SK-N-SH (cell line): ENCODE measurements around the gene TUNAR. TPM values are rescaled to one million over a fixed set of nuclear protein-coding genes. Genes with fewer than 3 reads are reported as not detected.

Experiments
- CTCF ChIA-PET: fragments of 300-600, 350-600 bp; formaldehyde crosslinking; extraction: SDS; loops from one replicate; lab custom pipeline; 2021; lab: Yijun Ruan, JAX
- POLR2A ChIA-PET: fragments of 350-600 bp; sonication (Branson Sonifier 250); formaldehyde crosslinking; extraction: SDS; loops from one replicate; lab custom pipeline; 2020; ENCODE audit warnings: antibody characterized with exemption, inconsistent platforms; lab: Yijun Ruan, JAX
- DNase-seq: peaks from one replicate; pipeline ENCODE4 v3.0.0; 2012
- H2AFZ ChIP-seq: fragments of 200-600 bp; sonication (generic); 2 replicates; pipeline ENCODE4 v1.8.1; 2016; ENCODE audit warnings: antibody characterized with exemption, mild to moderate bottlenecking, low read depth
- H3F3A ChIP-seq: fragments of 200-600 bp; sonication (generic); replicated peaks from 2 replicates; pipeline ENCODE3; 2016; ENCODE audit warnings: antibody characterized with exemption, mild to moderate bottlenecking; ENCODE audit not compliant: insufficient read depth
- H3K27ac ChIP-seq, 2 experiments: fragments of 200-500 bp in 1 of 2; fragments of 200-600 bp in 1 of 2; sonication (Bioruptor generic) in 1 of 2; sonication (generic), shearing (Covaris generic) in 1 of 2; 2 replicates each; pipeline versions ENCODE4 v1.5.1 to v1.6.1; 2014 to 2016; ENCODE audit warnings: low read depth in 2 of 2, inconsistent platforms in 1 of 2, low read length in 1 of 2, mild to moderate bottlenecking in 1 of 2, mixed read lengths in 1 of 2
- H3K27me3 ChIP-seq: fragments of 200-600 bp; sonication (generic), shearing (Covaris generic); 2 replicates; pipeline ENCODE4 v1.6.1; 2016; ENCODE audit warnings: mixed run types; ENCODE audit not compliant: insufficient read depth
- H3K36me3 ChIP-seq, 2 experiments: fragments of 200-500 bp in 1 of 2; fragments of 200-600 bp in 1 of 2; sonication (Bioruptor generic) in 1 of 2; sonication (generic) in 1 of 2; replicated peaks in 1 of 2; 2 replicates each; pipeline versions ENCODE3 to v1.5.1; 2014 to 2016; ENCODE audit warnings: low read length in 1 of 2, mild to moderate bottlenecking in 1 of 2; ENCODE audit not compliant: insufficient read depth in 2 of 2, control insufficient read depth in 1 of 2
- H3K4me1 ChIP-seq, 2 experiments: fragments of 200-500 bp in 1 of 2; fragments of 200-600 bp in 1 of 2; sonication (Bioruptor generic) in 1 of 2; sonication (generic), shearing (Covaris generic) in 1 of 2; 2 replicates each; pipeline versions ENCODE4 v1.5.1 to v1.6.1; 2014 to 2016; ENCODE audit warnings: low read depth in 1 of 2, low read length in 1 of 2, mixed run types in 1 of 2; ENCODE audit not compliant: insufficient read depth in 2 of 2, control insufficient read depth in 1 of 2
- H3K4me2 ChIP-seq: fragments of 200-600 bp; sonication (generic), shearing (Covaris generic); 2 replicates; pipeline ENCODE4 v1.6.1; 2017; ENCODE audit warnings: mixed run types
- H3K4me3 ChIP-seq, 2 experiments: fragments of 200-500 bp in 1 of 2; fragments of 200-600 bp in 1 of 2; sonication (Bioruptor generic) in 1 of 2; sonication (generic), shearing (Covaris generic) in 1 of 2; 2 replicates each; pipeline versions ENCODE4 v1.5.1 to v1.8.1; 2014 to 2016; ENCODE audit warnings: low read depth in 2 of 2, inconsistent platforms in 1 of 2, low read length in 1 of 2, mild to moderate bottlenecking in 1 of 2, mixed read lengths in 1 of 2, moderate library complexity in 1 of 2
- H3K79me2 ChIP-seq: fragments of 200-600 bp; sonication (generic); 2 replicates; pipeline ENCODE4 v1.8.1; 2017; ENCODE audit warnings: mild to moderate bottlenecking; ENCODE audit not compliant: insufficient read depth
- H3K9ac ChIP-seq: fragments of 200-600 bp; sonication (generic); 2 replicates; pipeline ENCODE4 v1.6.1; 2017; ENCODE audit warnings: mixed run types
- H3K9me2 ChIP-seq: fragments of 200-600 bp; sonication (generic); 2 replicates; pipeline ENCODE4 v1.6.1; 2017; ENCODE audit warnings: mixed run types
- H3K9me3 ChIP-seq: fragments of 200-600 bp; sonication (generic); 2 replicates; pipeline ENCODE4 v1.6.1; 2017; ENCODE audit warnings: mixed run types, mild to moderate bottlenecking, moderate library complexity
- H4K20me1 ChIP-seq: fragments of 200-600 bp; sonication (generic); 2 replicates; pipeline ENCODE4 v1.6.1; 2017; ENCODE audit warnings: mild to moderate bottlenecking, mixed run types; ENCODE audit not compliant: insufficient read depth
- ELF1 ChIP-seq: IDR thresholded peaks from 2 replicates; pipeline ENCODE4 v1.4.0; 2012
- EP300 ChIP-seq, 2 experiments: IDR thresholded peaks; 2 replicates each; pipeline versions ENCODE4 v1.4.0 to v1.6.1; 2012; ENCODE audit warnings: borderline replicate concordance in 1 of 2, low read depth in 1 of 2, low read length in 1 of 2
- EZH2phosphoT487 ChIP-seq: fragments of 200-600 bp; sonication (generic); IDR thresholded peaks from 2 replicates; pipeline ENCODE4 v1.6.1; 2017; ENCODE audit warnings: low read depth, mixed run types, mild to moderate bottlenecking, antibody characterized with exemption, moderate library complexity, borderline replicate concordance
- FOXJ3 ChIP-seq: sonication (generic); formaldehyde crosslinking; IDR thresholded peaks from 2 replicates; pipeline ENCODE4 v1.5.1; 2020; ENCODE audit warnings: mild to moderate bottlenecking, missing genetic modification reagents
- FOXM1 ChIP-seq: IDR thresholded peaks from 2 replicates; pipeline ENCODE4 v1.4.0; 2012; ENCODE audit warnings: low read depth, mild to moderate bottlenecking
- IRF3 ChIP-seq: fragments of 150-350 bp; IDR thresholded peaks from 2 replicates; pipeline ENCODE4 v1.6.1; 2016; ENCODE audit warnings: mild to moderate bottlenecking, low read depth, low read length
- JUND ChIP-seq: IDR thresholded peaks from 2 replicates; pipeline ENCODE4 v1.4.0; 2012
- MXI1 ChIP-seq: IDR thresholded peaks from 2 replicates; pipeline ENCODE4 v1.6.1; 2012; ENCODE audit warnings: mild to moderate bottlenecking, low read depth, low read length, improper control_type of control experiment
- PBX3 ChIP-seq: IDR thresholded peaks from 2 replicates; pipeline ENCODE4; 2012
- POLR2AphosphoS5 ChIP-seq: IDR thresholded peaks from 2 replicates; pipeline ENCODE4 v1.6.1; 2012; ENCODE audit warnings: low read depth, low read length
- REST ChIP-seq: IDR thresholded peaks from 2 replicates; pipeline ENCODE4 v1.6.1; 2012; ENCODE audit warnings: mild to moderate bottlenecking, low read depth, low read length, moderate library complexity
- RFX5 ChIP-seq: IDR thresholded peaks from 2 replicates; pipeline ENCODE4 v1.6.1; 2012; ENCODE audit warnings: mild to moderate bottlenecking, improper control_type of control experiment, low read length
- SIN3A ChIP-seq: IDR thresholded peaks from 2 replicates; pipeline ENCODE4 v1.6.1; 2012; ENCODE audit warnings: low read depth, mild to moderate bottlenecking, low read length, moderate library complexity, borderline replicate concordance
- TAF1 ChIP-seq: IDR thresholded peaks from 2 replicates; pipeline ENCODE4 v1.6.1; 2012; ENCODE audit warnings: low read depth, mild to moderate bottlenecking, low read length, moderate library complexity, borderline replicate concordance
- WGBS: methylation state at CpG from one replicate; pipeline ENCODE4 v1.1.6; 2017; ENCODE audit warnings: low lambda C conversion rate; 5-methylcytosine and 5-hydroxymethylcytosine counted together
- polyA plus RNA-seq, 3 experiments: library from polyadenylated mRNA; depleted of rRNA; stranded (reverse); fragments of >200 nt; gene quantifications; 2 replicates each; pipeline ENCODE4 v1.2.3, GENCODE V29; 2012

TUNAR gene
- polyA plus RNA-seq, 1 of the 3 experiments (the other 2 are of a cell fraction) = 0.02 TPM

GRCh38 chr14:95903165-95903564 lies 26.5 kb downstream of the TUNAR start (continued):
- TF ChIP-seq REST (no peak), TAF1 (no peak), EP300 (IDR thresholded peaks at IDR 0.05; ENCODE audit: borderline replicate concordance in 1 of 2, low read depth in 1 of 2, low read length in 1 of 2) (no peak)

GRCh38 chr14:95903616-95904107 lies 27.0 kb downstream of the TUNAR start:
- no peaks in the 10 kb centered on the region for H3K79me2 ChIP-seq
- H3K36me3 ChIP-seq = no peaks in the 10 kb centered on the region
- POLR2A ChIA-PET = no interaction called here
- no peaks in the 10 kb centered on the region for H4K20me1 ChIP-seq
- no peak overlapping the region for H3K4me3 ChIP-seq
- TF ChIP-seq IRF3 = no peak
- no peak for TF ChIP-seq JUND
- no peak for TF ChIP-seq SIN3A
- no peak for TF ChIP-seq PBX3
- TF ChIP-seq RFX5 = no peak
- no peak for TF ChIP-seq MXI1
- TF ChIP-seq ELF1 = no peak
- TF ChIP-seq FOXJ3 (CRISPR knock-in tag) = no peak
- no peak for TF ChIP-seq FOXM1
- no peak for TF ChIP-seq POLR2AphosphoS5
- no peak for TF ChIP-seq EZH2phosphoT487
- no peak overlapping the region for H3K4me2 ChIP-seq
- no peak overlapping the region for H2AFZ ChIP-seq
- no peaks in the 10 kb centered on the region for H3F3A ChIP-seq
- no peak overlapping the region for H3K27ac ChIP-seq
- no peaks in the 10 kb centered on the region for H3K9me3 ChIP-seq
- H3K4me1 ChIP-seq = 0 out of 4 replicates have a peak, but pooled peaks cover 0 to 4% of the 10 kb centered on the region in 2 experiments
- no peak for DNase-seq
- no peak overlapping the region for H3K9ac ChIP-seq
- CTCF ChIA-PET = no interaction called here
- WGBS = 30% methylated on average over 4 of the region's 4 CpGs
- no peaks in the 10 kb centered on the region for H3K9me2 ChIP-seq
- H3K27me3 ChIP-seq = no peaks in the 10 kb centered on the region
